ENCODE results near the gene TMEM40. TPM values are rescaled to one million over a fixed set of nuclear protein-coding genes. Genes with fewer than 3 reads are reported as not detected.
"Not testable (repeated sequence)": the region's sequence is repeated elsewhere in the genome, so short reads cannot be mapped to it uniquely, and the experiment has no call there.

TMEM40 gene
- total RNA-seq, 2 experiments from 2014 or later = not detected

GRCh38 chr3:12791430-12791829 lies 32.4 kb upstream of the TMEM40 start:
- DNase-seq = no peak
- Mint-ChIP-seq H3K36me3 (ENCODE audit: low read depth) (no peaks in the 10 kb centered on the region), H3K27me3 (peaks cover 26% of the 10 kb centered on the region), H3K27ac (no peak overlapping the region), H3K4me1 (peaks cover 3% of the 10 kb centered on the region), H3K9me3 (no peaks in the 10 kb centered on the region), H3K4me3 (no peak overlapping the region)
- CTCF ChIA-PET = no interaction called here
- POLR2A ChIA-PET = no interaction called here

GRCh38 chr3:12787967-12788690 lies 29.1 kb upstream of the TMEM40 start:
- DNase-seq; POLR2A ChIA-PET; H3K27ac Mint-ChIP-seq; H3K36me3 Mint-ChIP-seq (ENCODE audit: low read depth); H3K4me1 Mint-ChIP-seq; H3K4me3 Mint-ChIP-seq; H3K9me3 Mint-ChIP-seq: not testable (repeated sequence)
- CTCF ChIA-PET = interaction anchor here (0.6 to 2.8 kb wide), 13 partner anchors 8 to 1206 kb away, joined by 3 to 29 read pairs (median 3); partner anchors contain the start of gene CAND2
- peaks cover 34% of the 10 kb centered on the region for H3K27me3 Mint-ChIP-seq

GRCh38 chr3:12787346-12787745 lies 28.3 kb upstream of the TMEM40 start:
- H3K27ac Mint-ChIP-seq; H3K4me1 Mint-ChIP-seq; H3K9me3 Mint-ChIP-seq; H3K36me3 Mint-ChIP-seq (ENCODE audit: low read depth); H3K4me3 Mint-ChIP-seq; POLR2A ChIA-PET: not testable (repeated sequence)
- H3K27me3 Mint-ChIP-seq = peaks cover 40% of the 10 kb centered on the region
- CTCF ChIA-PET = interaction anchor here (0.7 to 2.8 kb wide), 14 partner anchors 9 to 104 kb away, joined by 3 to 29 read pairs (median 3); partner anchors contain the start of gene CAND2
- peak; percentile 53 for DNase-seq

GRCh38 chr3:12785096-12785495 lies 26.0 kb upstream of the TMEM40 start:
- peaks cover 38% of the 10 kb centered on the region for H3K27me3 Mint-ChIP-seq
- no peaks in the 10 kb centered on the region for H3K9me3 Mint-ChIP-seq
- DNase-seq = no peak
- no peak overlapping the region for H3K4me3 Mint-ChIP-seq
- POLR2A ChIA-PET = no interaction called here
- CTCF ChIA-PET = no interaction called here
- no peaks in the 10 kb centered on the region for H3K36me3 Mint-ChIP-seq (ENCODE audit: low read depth)
- no peaks in the 10 kb centered on the region for H3K4me1 Mint-ChIP-seq
- no peak overlapping the region for H3K27ac Mint-ChIP-seq

- DNase-seq = no peak
Observed at GRCh38 chr3:12782172-12782815, 23.2 kb upstream of the TMEM40 start.

GRCh38 chr3:12780751-12781150 lies 21.7 kb upstream of the TMEM40 start:
- Mint-ChIP-seq H3K4me1 (no peaks in the 10 kb centered on the region), H3K27me3 (peaks cover 24% of the 10 kb centered on the region), H3K27ac (no peak overlapping the region), H3K9me3 (no peaks in the 10 kb centered on the region), H3K36me3 (ENCODE audit: low read depth) (no peaks in the 10 kb centered on the region), H3K4me3 (no peak overlapping the region)
- ChIA-PET CTCF (interaction anchor here (0.7 kb wide), 1 partner anchor 49 kb away, joined by 3 read pairs; no protein-coding TSS in a partner anchor), POLR2A (no interaction called here)
- no peak for DNase-seq

More at GRCh38 chr3:12782172-12782815, 23.2 kb upstream of the TMEM40 start:
- ChIA-PET POLR2A (no interaction called here), CTCF (no interaction called here)
- H3K4me1 Mint-ChIP-seq = no peaks in the 10 kb centered on the region
- no peaks in the 10 kb centered on the region for H3K9me3 Mint-ChIP-seq
- no peaks in the 10 kb centered on the region for H3K36me3 Mint-ChIP-seq (ENCODE audit: low read depth)
- H3K27me3 Mint-ChIP-seq = peaks cover 32% of the 10 kb centered on the region
- H3K4me3 Mint-ChIP-seq = no peak overlapping the region
- H3K27ac Mint-ChIP-seq = no peak overlapping the region

GRCh38 chr3:12777171-12777570 lies 18.1 kb upstream of the TMEM40 start:
- Mint-ChIP-seq H3K4me3 (no peak overlapping the region), H3K36me3 (ENCODE audit: low read depth) (no peaks in the 10 kb centered on the region), H3K4me1 (peaks cover 2% of the 10 kb centered on the region), H3K9me3 (no peaks in the 10 kb centered on the region), H3K27ac (no peak overlapping the region), H3K27me3 (peaks cover 13% of the 10 kb centered on the region)
- CTCF ChIA-PET = no interaction called here
- POLR2A ChIA-PET = no interaction called here
- DNase-seq = no peak

GRCh38 chr3:12775970-12776369 lies 16.9 kb upstream of the TMEM40 start:
- H3K27ac Mint-ChIP-seq; DNase-seq; H3K4me1 Mint-ChIP-seq; POLR2A ChIA-PET; H3K9me3 Mint-ChIP-seq; H3K36me3 Mint-ChIP-seq (ENCODE audit: low read depth); CTCF ChIA-PET; H3K4me3 Mint-ChIP-seq: not testable (repeated sequence)
- peaks cover 16% of the 10 kb centered on the region for H3K27me3 Mint-ChIP-seq

GRCh38 chr3:12775226-12775625 lies 16.2 kb upstream of the TMEM40 start:
- peaks cover 13% of the 10 kb centered on the region for H3K27me3 Mint-ChIP-seq
- H3K36me3 Mint-ChIP-seq (ENCODE audit: low read depth) = no peaks in the 10 kb centered on the region
- CTCF ChIA-PET = no interaction called here
- no peak for DNase-seq
- H3K9me3 Mint-ChIP-seq = no peaks in the 10 kb centered on the region
- POLR2A ChIA-PET = no interaction called here
- no peak overlapping the region for H3K27ac Mint-ChIP-seq
- H3K4me1 Mint-ChIP-seq = peaks cover 2% of the 10 kb centered on the region
- H3K4me3 Mint-ChIP-seq = no peak overlapping the region

- H3K27me3 Mint-ChIP-seq = peaks cover 13% of the 10 kb centered on the region
- H3K27ac Mint-ChIP-seq = no peak overlapping the region
- ChIA-PET CTCF (no interaction called here), POLR2A (no interaction called here)
- peaks cover 2% of the 10 kb centered on the region for H3K4me1 Mint-ChIP-seq
- H3K36me3 Mint-ChIP-seq (ENCODE audit: low read depth) = no peaks in the 10 kb centered on the region
- H3K4me3 Mint-ChIP-seq = no peak overlapping the region
- no peaks in the 10 kb centered on the region for H3K9me3 Mint-ChIP-seq
- DNase-seq = no peak
Observed at GRCh38 chr3:12774619-12775018, 15.6 kb upstream of the TMEM40 start.

- Mint-ChIP-seq H3K4me3 (no peak overlapping the region), H3K4me1 (peaks cover 2% of the 10 kb centered on the region), H3K9me3 (no peaks in the 10 kb centered on the region), H3K36me3 (ENCODE audit: low read depth) (no peaks in the 10 kb centered on the region), H3K27ac (no peak overlapping the region), H3K27me3 (peaks cover 13% of the 10 kb centered on the region)
- CTCF ChIA-PET = no interaction called here
- no peak for DNase-seq
- POLR2A ChIA-PET = no interaction called here
Observed at GRCh38 chr3:12773710-12774086, 14.6 kb upstream of the TMEM40 start.

- no peak for DNase-seq
- CTCF ChIA-PET = no interaction called here
- H3K27ac Mint-ChIP-seq = no peak overlapping the region
Observed at GRCh38 chr3:12773030-12773709, 14.1 kb upstream of the TMEM40 start.

GRCh38 chr3:12772462-12772861 lies 13.4 kb upstream of the TMEM40 start:
- Mint-ChIP-seq H3K27ac (no peak overlapping the region), H3K27me3 (peaks cover 13% of the 10 kb centered on the region), H3K4me1 (peaks cover 2% of the 10 kb centered on the region), H3K4me3 (no peak overlapping the region), H3K36me3 (ENCODE audit: low read depth) (no peaks in the 10 kb centered on the region), H3K9me3 (no peaks in the 10 kb centered on the region)
- ChIA-PET CTCF (no interaction called here), POLR2A (no interaction called here)
- DNase-seq = no peak

More at GRCh38 chr3:12773030-12773709, 14.1 kb upstream of the TMEM40 start:
- peaks cover 13% of the 10 kb centered on the region for H3K27me3 Mint-ChIP-seq
- POLR2A ChIA-PET = no interaction called here
- no peaks in the 10 kb centered on the region for H3K9me3 Mint-ChIP-seq
- H3K36me3 Mint-ChIP-seq (ENCODE audit: low read depth) = no peaks in the 10 kb centered on the region
- H3K4me1 Mint-ChIP-seq = peaks cover 2% of the 10 kb centered on the region
- no peak overlapping the region for H3K4me3 Mint-ChIP-seq
